H54 (cell line): Measurements from ENCODE around the gene NUP214.
"Not testable (repeated sequence)": the region's sequence is repeated elsewhere in the genome, so short reads cannot be mapped to it uniquely, and the experiment has no call there.

Experiments
- DNase-seq: peaks from one replicate; pipeline ENCODE4 v3.0.0; 2011; ENCODE audit warnings: low spot score, mixed read lengths; ENCODE audit not compliant: insufficient read length
- FAIRE-seq: peaks from 3 replicates; lab custom pipeline; 2011; peaks lifted over from hg19 to GRCh38; lab: Jason Lieb, UNC
- POLR2A ChIP-seq: IDR thresholded peaks from 2 replicates; pipeline ENCODE4 v1.6.1; 2011; ENCODE audit warnings: low read depth, mild to moderate bottlenecking, low read length

Gene NUP214

DNA sequence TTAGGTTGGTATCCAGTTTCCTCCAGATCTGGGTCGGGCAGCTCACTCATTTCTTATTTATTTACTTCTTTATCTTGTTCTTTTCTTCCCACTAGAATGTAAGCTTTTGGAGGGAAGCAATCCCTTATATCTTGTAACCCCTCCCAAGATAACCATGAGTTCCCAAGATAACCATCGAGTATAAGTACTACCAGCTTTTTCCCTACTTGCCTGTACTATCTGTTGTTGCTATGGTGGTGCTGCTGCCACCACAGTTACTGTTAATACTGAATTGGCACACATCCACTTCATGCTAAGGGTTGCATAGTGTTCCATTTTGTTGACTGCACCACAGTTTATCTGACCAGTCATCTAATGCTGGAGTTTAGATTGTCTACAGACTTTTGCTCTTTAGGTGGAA lies 19.9 kb downstream of the NUP214 start:
- DNase-seq (no peak), FAIRE-seq (no peak)
- no peak for TF ChIP-seq POLR2A

DNA sequence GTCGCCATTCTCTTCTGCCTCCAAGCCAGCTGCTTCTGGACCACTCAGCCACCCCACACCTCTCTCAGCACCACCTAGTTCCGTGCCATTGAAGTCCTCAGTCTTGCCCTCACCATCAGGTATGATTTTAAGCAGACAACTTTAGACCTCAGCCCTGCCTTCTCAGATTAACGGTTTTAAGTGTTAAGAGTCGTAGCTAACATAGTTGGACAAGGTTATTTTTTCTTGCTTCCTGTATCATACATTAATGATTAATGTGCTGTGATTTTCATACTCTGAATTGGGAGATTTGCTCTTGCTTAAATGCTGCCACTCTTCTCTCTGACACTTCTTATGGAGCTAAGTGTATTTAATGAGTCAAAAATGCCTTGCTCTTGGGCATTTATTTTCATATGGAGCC lies 20.8 kb downstream of the NUP214 start:
- FAIRE-seq, result no peak
- DNase-seq, result no peak
- no peak for TF ChIP-seq POLR2A

DNA sequence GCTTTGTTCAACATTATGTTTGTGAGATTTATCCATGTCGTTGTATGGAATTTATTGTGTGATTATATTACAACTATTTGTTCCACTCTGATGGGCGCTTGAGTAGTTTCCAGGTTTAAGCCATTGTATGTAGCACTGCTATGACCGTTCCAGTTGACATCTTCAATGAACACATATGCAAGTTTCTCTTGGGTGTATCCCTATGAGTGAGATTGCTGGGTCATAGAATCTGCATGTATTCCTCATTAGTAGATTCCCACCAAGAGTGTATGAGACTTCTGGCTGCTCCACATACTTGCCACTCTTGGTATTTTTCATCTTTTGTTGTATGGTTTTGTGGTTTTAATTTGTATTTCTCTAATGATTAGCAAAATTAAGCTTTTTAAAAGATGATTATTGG lies 22.9 kb downstream of the NUP214 start:
- TF ChIP-seq POLR2A, result no peak
- DNase-seq (no peak), FAIRE-seq (no peak)

DNA sequence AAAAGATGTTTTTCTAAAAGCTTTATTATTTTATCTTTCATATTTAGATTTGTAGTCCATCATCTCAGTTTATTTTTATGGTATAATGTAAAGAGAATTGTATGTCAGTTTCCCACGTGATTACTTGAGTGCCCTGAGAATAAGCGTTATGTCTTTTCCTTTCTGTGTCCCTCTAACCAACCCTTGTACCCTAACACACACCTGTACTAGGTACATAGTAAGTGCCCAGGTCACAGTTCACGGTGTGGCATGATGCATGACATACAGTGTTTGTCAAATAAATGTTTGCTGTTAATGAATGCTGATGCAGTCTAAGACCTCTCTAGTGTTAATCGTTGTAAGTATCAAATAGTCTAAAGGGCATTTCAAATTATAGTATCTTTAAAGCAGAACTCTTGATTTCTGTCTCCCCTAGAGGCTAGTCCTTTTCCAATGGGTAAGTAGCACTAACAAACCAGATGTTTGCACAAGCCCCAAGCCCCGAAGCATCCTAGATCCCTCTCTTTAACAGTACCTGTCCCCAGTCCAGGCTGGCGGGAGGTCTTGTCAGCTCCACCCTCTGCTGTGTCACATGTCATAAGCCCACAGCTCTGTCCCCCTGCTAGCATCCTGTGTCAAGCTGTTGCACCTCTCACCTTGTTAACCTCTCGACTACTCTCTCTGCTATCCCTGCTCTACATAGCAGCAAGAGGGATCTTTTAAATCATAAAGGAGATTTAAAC lies 23.7 kb downstream of the NUP214 start:
- FAIRE-seq, result no peak
- no peak for TF ChIP-seq POLR2A

DNA sequence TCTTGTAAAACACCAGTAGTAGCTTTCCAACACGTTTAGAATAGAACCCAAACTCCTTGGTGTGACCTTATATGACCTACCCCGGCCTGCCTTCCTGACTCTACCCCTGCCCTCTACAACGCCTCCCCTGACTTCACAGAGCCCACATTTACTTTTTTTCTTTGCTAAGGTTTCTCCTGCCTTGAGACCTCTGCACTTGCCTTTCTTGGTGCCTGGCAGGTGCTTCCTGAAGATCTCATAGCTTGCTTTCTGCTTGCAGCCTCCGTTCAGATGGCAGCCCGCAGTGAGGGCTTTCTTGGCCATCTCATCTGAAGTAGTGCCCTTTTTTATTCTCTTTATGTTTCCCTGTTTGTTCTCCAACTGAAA lies 24.3 kb downstream of the NUP214 start:
- FAIRE-seq (no peak), DNase-seq (no peak)
- TF ChIP-seq POLR2A, result no peak

More for the DNA sequence above, 23.7 kb downstream of the NUP214 start:
- DNase-seq, result no peak

DNA sequence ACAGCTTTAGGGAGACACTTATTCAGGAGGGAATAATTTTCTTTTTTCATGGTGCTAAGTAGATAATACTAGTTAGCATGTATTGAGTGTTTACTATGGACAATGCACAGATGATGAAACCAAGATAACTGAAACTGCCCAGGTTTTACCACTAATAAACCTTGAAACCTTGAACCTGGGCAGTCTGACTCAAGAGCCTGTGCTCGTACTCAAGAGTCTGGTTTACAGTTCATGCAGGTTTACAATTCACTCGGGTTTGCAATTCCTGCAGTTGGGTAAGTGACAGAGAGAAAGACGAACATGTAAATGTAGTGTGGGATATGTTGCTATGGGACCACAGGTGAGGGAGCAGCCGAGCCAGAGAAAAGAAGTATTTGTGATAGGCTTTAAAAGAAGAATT lies 28.2 kb downstream of the NUP214 start:
- DNase-seq (no peak), FAIRE-seq (no peak)
- TF ChIP-seq POLR2A, result no peak

DNA sequence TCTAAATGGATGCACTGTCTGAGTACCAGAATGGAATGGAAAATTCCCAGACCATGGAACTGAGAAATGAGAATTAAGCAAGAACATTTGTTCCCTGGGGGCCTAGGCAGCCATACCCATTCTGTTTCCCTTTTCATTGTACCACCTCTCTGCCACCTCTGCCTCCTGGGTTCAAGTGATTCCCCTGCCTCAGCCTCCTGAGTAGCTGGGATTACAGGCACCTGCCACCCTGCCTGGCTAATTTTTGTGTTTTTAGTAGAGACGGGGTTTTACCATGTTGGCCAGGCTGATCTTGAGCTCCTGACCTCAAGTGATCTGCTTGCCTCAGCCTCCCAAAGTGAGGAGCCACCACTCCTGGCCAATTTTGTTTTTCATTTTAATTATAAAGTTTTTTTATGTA lies 33.3 kb downstream of the NUP214 start:
- not testable (repeated sequence) for DNase-seq, FAIRE-seq

DNA sequence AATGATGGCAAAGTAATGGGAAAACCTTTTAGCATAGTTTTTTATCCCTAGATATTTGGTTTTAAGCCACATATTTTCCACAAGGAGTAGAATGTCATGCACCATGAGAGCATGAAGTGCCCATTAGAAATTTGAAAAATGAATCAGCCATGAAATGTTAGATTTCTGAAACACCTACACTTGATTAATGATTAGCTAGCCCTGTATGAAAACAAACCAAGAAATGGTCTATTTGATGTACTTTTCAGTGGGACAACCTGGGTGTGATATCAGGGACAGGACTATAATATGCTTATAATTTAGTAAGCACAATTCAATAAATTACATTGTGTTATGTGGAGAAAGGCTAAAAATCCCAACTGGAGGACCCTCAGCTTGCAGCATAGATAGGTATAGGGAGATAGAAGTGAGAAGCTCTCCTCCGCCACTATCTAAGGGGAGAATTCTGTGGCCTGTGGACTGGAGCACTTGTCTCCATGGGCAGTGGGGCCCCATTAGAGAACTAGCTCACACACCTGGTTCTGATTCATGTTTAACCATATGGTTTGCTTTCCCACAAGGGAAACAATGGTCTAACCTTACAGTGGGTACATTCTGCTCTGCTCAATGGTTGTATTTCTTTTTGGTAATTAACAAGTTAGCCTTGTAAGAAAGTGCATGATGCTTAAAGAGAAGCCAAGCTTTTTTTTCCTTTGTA lies 35.2 kb downstream of the NUP214 start:
- TF ChIP-seq POLR2A, result no peak
- DNase-seq, result no peak
- FAIRE-seq, result no peak

DNA sequence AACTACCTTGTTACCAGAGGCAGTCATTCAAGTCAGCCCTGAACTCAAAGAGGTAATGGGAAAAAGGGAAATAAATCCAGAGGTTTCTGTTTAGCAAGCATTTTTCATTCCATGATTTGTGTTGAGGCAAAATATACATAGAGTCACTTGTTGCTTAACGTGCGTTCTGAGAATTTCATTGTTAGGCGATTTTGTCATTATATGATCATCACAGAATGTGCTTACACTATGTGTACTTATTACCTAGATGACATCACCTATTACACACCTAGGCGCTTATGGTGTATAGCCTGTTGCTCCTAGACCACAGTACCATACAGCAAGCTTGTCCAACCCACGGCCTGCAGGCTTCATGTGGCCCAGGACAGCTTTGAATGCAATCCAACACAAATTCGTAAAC lies 36.2 kb downstream of the NUP214 start:
- no peak for DNase-seq
- FAIRE-seq, result no peak
- TF ChIP-seq POLR2A, result no peak

DNA sequence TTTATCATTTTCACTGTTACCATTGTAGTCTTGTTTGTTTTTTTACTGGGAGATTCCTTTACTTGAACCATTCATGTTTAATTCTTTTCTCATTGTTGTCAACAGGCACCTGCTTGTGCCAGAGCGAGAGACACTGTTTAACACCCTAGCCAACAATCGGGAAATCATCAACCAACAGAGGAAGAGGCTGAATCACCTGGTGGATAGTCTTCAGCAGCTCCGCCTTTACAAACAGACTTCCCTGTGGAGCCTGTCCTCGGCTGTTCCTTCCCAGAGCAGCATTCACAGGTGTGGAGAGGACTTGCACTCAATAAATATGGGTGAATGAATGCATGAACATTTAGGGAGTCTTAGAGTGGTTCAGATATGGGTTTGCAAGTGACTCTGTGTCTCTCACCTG lies 37.5 kb downstream of the NUP214 start:
- no peak for FAIRE-seq
- no peak for TF ChIP-seq POLR2A
- no peak for DNase-seq

DNA sequence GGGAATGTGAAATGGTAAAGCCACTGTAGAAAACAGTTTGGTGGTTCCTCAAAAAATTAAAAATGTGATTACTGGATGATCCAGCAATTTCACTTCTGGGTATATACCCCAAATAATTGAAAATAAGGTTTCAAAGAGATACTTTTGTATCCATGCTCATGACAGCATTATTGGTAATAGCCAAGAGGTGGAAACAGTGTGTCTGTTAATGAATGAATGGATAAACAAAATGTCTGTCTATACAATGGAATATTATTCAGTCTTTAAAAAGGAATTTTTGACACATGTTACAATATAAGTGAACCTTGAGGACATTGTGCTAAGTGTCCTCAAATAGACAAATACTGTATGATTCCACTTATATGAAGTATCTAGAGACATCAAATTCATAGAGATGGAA lies 40.1 kb downstream of the NUP214 start:
- DNase-seq (no peak), FAIRE-seq (no peak)
- no peak for TF ChIP-seq POLR2A

DNA sequence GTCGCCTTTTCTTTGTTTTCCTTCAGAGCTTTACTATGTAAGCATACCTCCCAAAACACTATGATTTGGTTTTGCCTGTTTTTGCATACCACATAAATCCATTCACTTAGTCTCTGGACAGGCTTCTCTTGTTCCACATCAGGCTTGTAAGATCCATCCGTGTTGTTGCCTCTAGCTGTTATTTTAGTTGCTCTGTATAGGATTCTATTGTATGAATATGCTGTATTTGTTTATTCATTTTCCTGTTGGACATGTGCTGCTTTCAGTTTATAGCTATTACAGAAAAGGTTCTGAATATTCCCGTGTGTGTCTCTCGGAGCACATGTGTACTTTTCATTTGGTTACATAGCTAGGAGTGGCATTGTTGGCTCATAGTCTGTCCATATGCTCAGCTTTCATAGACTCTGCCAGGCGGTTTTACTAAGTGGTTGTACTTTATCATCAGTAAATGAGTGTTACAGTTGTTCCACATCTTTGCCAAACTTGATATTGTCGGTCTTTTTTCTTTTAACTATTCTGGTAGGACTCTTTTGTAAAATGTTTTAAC lies 41.8 kb downstream of the NUP214 start:
- DNase-seq, result no peak
- no peak for TF ChIP-seq POLR2A
- no peak for FAIRE-seq

DNA sequence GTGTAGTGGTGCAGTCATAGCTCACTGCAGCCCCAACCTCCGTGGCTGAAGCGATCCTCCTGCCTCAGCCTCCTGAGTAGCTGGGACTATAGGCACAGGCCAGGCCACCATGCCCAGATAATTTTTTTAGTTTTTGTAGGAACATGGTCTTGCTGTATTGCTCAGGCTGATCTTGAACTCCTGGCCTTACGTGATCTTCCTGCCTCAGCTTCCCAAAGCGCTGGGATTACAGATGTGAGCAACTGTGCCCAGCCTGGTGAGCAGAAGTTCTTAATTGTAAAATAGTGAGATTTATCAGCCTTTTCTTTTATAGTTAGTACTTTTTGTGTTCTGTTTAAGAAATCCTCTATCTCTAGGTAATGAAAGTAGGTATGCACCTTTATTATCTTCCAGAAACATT lies 42.5 kb downstream of the NUP214 start:
- DNase-seq (no peak), FAIRE-seq (no peak)
- no peak for TF ChIP-seq POLR2A

DNA sequence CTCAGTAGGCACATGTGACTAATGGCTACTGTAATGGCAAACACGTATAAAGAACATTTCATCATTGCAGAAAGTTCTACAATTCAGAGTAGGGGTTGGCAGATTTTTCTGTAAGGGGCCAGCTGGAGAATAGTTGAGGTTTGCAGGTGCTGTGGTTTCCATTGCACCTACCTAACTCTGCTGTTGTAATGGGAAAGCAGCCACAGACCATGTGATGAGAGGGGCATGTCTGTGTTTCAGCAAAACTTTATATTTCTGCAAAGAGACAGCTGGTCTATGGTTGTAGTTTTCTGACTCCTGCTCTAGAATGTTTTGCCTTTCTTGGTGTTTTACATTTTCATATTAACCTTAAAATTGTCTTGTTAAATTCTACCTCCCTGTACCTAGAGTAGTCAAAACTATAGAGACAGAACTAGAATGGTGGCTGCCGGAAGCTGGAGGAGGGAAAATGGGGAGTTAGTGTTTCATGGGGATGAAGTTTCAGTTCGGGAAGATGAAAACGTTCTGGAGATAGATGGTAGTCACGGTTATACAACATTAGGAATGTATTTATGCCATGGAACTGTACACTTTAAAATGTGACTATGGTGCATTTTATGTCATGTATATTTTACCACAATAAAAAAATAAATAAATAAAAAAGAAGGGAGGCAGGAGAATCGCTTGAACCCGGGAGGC lies 44.3 kb downstream of the NUP214 start:
- TF ChIP-seq POLR2A, result no peak
- FAIRE-seq (no peak), DNase-seq (no peak)

DNA sequence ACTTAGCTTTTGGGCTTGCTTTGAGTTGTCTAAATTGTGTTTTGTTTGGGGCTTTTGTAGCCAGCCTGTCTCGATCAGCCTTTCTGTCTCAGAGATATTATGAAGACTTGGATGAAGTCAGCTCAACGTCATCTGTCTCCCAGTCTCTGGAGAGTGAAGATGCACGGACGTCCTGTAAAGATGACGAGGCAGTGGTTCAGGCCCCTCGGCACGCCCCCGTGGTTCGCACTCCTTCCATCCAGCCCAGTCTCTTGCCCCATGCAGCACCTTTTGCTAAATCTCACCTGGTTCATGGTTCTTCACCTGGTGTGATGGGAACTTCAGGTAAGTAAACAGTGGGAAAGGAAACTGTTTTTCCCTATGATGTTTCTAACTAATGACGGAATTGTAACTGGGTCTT lies 48.6 kb downstream of the NUP214 start:
- no peak for TF ChIP-seq POLR2A
- DNase-seq (no peak), FAIRE-seq (no peak)
